Glomerular visceral epithelial cell (primary cell): ENCODE data around the gene MAGED4.
"Not testable (repeated sequence)": the region's sequence is repeated elsewhere in the genome, so short reads cannot be mapped to it uniquely, and the experiment has no call there.

Experiments used
- DNase-seq: peaks from one replicate; pipeline ENCODE4 v3.0.0-alpha.2; 2016; ENCODE audit errors: extremely low spot score

MAGED4 gene, protein sequence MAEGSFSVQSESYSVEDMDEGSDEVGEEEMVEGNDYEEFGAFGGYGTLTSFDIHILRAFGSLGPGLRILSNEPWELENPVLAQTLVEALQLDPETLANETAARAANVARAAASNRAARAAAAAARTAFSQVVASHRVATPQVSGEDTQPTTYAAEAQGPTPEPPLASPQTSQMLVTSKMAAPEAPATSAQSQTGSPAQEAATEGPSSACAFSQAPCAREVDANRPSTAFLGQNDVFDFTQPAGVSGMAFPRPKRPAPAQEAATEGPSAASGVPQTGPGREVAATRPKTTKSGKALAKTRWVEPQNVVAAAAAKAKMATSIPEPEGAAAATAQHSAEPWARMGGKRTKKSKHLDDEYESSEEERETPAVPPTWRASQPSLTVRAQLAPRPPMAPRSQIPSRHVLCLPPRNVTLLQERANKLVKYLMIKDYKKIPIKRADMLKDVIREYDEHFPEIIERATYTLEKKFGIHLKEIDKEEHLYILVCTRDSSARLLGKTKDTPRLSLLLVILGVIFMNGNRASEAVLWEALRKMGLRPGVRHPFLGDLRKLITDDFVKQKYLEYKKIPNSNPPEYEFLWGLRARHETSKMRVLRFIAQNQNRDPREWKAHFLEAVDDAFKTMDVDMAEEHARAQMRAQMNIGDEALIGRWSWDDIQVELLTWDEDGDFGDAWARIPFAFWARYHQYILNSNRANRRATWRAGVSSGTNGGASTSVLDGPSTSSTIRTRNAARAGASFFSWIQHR

DNA sequence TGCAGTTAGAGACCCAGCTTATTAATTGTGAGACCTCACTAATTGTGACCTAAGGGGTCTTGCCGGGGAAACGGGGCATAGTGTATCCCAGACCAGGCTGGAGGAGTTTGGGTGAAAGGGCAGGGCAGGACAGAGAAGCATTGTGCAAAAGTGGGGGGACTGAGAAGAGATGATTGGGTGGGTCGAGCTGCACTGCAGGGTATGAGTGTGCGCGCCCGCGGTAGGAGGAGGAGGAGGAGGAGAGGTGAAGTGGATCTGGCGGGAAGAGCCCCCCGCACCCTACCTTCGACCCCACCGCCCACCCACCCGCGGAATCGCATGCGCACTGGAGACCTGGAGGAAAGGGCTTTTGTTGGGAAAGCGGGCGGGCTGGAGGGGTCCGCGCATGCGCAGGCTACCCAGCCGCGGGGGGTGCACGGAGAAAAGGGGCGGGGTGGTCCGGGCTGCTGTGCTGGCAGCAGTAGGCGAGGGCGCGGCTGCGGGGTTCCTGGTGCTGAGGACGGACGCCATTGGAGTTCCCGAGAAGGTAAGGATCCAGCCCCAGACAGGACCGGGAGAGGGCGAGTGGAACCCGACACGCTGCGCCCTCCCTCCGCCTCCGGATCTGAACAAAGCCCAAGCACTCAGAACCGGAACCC, at the start of gene MAGED4:
TSS of gene MAGED4 (plus strand) at position 449 of the 638 bp plus-strand sequence. CDS start 1,035 bp downstream, outside the sequence.
- DNase-seq = not testable (repeated sequence)

DNA sequence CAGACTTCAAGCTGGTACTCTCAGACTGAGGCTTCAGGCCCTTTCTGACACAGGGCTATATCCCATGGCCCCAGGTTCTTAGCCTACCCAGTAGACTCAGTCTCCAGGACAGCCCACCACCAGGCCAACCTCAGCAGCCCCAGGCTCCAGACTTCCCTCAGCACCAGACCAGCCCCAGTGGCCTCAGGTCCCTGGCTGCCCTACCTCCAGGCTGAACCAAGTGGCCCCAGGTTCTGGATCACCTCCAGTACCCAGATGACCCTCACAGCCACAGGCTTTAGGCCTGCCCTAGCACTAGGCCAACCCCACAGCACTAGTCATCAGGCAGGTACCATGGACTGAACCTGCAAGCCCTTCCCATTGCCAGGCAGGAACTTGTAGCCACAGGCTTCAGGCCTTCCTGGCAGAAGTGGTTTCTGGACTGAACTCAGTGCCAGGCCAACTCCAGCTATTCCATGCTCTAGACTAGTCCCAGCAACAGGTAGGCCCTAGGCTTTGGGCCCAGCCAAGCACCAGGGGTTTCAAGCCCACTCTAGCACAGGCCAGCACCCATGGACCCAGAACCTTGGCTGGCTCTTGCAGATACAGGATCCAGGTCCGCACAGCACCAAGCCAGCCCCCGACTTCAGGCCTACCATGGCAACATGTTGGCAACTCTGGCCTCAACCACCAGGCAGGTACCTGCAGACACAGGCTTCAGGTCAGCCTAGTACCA, 45.7 kb upstream of the MAGED4 start:
- no peak for DNase-seq

DNA sequence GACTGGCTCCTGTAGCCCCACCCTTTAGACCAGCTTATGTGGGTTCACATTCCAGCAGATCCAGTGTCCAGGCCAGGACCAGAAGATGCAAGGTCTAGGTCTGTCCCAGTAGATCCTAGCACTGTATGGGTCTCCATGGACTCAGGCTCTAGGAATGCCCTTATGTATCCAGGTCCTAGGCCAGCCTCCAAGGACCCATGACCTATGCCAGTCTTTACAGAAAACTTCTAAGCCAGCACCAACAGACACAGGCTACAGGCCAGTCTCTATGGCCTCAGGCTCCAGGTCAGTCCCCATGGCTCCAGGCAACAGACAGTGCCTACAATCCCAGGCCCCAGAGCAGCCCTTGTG, 45.2 kb upstream of the MAGED4 start:
- DNase-seq = no peak

DNA sequence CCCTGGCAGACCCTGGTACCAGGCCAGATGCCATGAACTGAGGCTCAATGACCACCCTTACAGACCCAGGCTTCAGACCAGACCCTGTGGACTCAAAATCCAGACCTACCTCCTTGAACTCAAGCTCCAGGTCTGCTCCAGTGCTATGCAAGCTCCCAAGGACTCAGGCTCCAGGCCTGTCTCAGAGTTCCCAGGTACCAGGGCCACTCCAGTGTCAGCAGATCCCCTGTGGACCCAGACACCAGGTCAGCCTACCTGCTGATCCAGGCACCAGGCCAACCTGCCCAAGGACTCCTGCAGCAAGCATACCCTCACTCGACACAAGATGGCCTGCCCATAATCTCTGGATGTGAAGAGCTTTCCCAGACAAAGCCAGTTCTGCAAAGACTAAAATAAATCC, 44.7 kb upstream of the MAGED4 start:
- DNase-seq = no peak

DNA sequence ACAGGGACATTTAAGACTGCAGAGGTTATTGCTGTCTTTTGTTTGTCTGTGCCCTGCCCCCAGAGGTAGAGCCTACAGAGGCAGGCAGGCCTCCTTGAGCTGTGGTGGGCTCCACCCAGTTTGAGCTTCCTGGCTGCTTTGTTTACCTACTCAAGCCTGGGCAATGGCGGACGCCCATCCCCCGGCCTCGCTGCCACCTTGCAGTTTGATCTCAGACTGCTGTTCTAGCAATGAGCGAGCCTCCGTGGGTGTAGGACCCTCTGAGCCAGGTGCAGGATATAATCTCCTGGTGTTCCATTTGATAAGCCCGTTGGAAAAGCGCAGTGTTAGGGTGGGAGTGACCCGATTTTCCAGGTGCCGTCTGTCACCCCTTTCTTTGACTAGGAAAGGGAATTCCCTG, 34.0 kb upstream of the MAGED4 start:
- DNase-seq = not testable (repeated sequence)

DNA sequence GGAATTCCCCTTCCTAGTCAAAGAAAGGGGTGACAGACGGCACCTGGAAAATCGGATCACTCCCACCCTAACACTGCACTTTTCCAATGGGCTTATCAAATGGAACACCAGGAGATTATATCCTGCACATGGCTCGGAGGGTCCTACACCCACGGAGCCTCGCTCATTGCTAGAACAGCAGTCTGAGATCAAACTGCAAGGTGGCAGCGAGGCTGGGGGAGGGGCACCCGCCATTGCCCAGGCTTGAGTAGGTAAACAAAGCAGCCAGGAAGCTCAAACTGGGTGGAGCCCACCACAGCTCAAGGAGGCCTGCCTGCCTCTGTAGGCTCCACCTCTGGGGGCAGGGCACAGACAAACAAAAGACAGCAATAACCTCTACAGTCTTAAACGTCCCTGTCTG, 24.5 kb upstream of the MAGED4 start:
- DNase-seq = not testable (repeated sequence)

DNA sequence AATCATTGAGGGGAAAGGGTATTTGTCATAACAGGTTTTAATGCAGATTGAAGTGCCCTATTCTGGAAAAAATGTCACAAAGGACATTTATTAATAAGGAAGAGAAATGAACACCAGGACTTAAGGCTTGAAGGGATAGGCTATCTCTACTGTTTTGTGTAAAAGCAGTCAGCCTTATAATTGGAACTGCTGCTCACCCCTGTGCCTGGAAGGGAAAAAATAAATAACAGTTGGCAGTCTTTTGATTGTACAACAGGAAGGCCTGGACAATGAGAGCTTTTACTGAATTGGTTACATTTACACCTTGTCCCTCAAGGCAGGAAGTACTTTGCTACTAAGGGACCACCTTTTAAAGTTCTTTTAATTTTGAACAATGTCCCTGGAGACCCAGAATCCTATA, 17.8 kb upstream of the MAGED4 start:
- DNase-seq = no peak

DNA sequence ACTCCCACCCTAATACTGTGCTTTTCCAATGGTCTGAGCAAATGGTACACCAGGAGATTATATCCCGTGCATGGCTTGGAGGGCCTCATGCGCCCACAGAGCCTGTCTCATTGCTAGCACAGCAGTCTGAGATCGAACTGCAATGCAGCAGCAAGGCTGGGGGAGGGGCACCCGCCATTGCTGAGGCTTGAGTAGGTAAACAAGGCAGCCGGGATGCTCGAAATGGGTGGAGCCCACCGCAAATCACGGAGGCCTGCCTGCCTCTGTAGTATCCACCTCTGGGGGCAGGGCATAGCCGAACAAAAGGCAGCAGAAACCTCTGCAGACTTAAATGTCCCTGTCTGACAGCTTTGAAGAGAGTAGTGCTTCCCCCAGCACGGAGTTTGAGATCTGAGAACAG, 13.6 kb upstream of the MAGED4 start:
- DNase-seq = not testable (repeated sequence)

DNA sequence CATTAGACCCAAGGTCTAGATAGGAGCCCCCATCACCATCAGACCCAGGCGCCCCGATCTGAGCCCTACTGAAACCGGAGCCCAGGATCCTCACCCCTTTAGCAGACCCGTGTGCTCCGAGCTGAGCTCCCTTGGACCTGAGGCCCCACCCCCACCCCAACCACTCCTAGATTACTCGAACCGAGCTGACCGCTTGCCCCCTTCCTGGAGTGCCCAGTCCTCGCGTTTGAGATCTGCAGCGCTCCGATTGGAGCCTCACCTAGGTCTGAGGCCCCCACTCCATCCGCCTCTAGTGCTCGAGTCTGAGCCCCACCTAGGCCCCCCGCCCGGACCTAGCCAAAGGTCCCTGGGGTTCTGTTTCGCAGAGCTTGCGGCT, 378 bp downstream of the MAGED4 start:
- DNase-seq = not testable (repeated sequence)

DNA sequence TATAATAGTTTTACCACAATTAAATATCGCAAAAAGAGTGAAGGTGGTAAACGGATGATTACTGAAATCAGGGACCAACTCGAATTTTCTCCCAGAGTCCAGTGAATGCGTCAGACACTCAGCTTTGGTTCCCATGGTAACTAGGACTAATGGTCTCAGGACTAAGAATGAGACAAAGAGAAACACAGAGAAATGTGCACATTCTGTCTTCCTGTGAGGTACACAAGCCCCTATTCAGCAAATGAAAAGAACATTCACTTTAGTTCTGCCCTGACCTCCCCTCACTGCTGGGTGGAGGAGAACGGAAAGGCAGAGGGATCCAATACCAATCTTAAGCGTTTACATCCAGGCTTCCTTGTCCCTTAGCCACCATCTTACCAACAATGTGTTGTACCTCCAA, 26.7 kb downstream of the MAGED4 start:
- not testable (repeated sequence) for DNase-seq

DNA sequence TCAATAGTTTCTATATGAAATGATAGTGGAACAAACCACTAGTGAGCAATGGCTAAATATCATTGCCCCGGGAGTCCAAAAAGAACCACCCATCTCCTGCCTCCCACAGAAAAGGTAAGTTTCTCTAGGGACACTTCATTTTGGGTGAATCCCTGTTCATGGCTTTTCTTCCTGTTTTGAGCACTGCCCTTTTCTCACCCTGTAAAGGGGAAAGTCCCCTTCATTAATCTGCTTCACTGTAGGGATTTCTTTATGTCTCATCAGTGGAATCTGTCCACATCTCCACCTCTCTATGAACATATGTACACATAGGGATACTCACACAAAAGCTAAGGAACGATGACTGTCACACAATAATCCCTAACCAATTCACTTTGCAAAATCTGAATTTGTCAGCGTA, 28.6 kb downstream of the MAGED4 start:
- no peak for DNase-seq

DNA sequence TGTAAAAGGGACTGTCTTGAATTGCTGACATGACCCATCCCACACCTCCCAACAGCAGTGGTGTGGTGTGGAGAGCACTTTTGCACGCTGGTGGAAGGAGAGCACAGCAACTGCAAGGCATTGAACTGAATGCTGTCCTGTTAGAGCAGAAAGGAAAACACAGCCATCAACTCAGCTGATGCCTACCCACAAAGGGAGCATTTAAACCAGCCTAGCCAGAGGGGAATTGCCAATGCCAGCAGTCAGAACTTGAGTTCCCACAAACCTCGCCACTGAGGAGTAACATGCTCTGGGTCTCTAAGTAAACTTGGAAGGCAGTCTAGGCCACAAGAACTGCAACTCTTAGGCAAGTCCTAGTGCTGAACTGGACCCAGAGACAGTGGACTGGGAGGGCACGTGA, 31.9 kb downstream of the MAGED4 start:
- DNase-seq = no peak

DNA sequence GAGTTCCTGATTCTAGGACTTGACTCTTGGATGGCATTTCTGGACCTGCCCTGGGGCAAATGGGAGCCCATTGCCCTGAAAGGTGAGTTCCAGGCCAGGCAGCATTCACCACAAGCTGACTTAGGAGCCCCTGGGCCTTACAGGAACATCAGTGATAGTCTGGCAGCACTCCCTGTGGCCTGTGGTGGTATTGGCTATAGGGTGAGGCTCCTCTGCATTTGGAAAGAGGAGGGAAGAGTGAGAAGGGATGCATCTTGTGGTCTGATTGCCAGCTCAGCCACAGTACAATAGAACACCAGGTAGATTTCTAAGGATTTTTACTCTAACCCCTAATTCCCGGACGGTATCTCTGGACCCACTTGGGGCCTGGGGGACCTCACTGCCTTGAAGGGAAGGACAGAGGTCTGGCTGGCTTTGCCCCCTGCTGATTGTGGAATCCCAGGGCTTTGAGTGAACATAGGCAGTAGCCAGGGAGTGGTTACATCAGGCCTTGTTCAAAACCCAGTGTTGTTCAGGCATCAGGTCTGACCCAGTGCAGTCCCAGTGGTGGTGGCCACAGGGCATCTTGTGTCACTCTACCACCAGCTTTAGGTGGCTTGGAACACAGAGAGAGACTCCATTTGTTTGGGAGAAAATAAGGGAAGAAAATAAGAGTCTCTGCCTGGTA, 32.9 kb downstream of the MAGED4 start:
- no peak for DNase-seq

DNA sequence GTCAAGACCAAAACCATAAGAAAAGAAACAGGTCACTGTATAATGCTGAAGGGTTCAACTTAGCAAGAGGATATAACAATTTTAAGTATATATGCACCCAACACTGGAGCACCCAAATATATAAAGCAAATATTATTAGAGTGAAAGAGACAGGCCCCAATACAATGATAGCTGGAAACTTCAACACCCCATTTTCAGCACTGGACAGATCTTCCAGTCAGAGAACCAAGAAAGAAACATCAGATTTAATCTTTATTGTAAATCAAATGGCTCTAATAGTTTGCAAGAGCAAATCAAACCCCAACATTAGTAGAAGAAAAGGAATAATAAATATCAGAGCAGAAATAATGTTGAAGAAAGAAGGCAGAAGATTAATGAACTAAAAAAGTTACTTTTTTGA, 36.2 kb downstream of the MAGED4 start:
- DNase-seq = no peak
